HG03342 (cell line): Measurements from ENCODE around the gene EN1.

Experiments
- ATAC-seq: cut with Tn5 transposase; IDR thresholded peaks from one replicate; pipeline ENCODE4 v1.9.1; 2021; ENCODE audit warnings: mild to moderate bottlenecking, moderate library complexity; ENCODE audit not compliant: unreplicated experiment

EN1 gene

GRCh38 chr2:118794546-118794945 lies 52.9 kb downstream of the EN1 start:
- no peak for ATAC-seq
